Endothelial cell of hepatic sinusoid (primary cell): ENCODE measurements around the gene CAPG.
"Not testable (repeated sequence)": the region's sequence is repeated elsewhere in the genome, so short reads cannot be mapped to it uniquely, and the experiment has no call there.

Experiments used
- in situ Hi-C: cut with HindIII; loops from 2 replicates; pipeline ENCODE4 v1.10.0; 2017; ENCODE audit warnings: low sequenced_read_pairs

CAPG gene

DNA sequence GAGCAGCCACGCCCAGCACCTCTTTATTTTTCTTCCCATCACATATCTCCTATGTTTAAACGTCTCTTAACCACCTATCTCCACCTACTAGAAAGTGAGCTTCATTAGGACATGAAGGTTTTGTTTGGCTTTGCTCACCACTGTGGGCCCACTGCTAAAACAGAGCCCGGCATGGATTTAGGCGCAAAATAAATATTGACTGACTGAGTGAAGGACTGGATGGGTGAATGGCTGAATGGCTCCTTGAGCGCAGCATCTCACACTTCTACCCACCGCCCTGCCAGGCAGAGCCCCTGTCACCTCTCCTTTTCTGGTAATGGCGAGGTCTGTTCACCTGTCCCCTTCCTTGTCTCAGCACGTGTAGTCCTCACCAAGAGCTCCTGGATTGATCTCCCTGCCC is 10.1 kb downstream of the CAPG start:
- in situ Hi-C loops: no loop called here

DNA sequence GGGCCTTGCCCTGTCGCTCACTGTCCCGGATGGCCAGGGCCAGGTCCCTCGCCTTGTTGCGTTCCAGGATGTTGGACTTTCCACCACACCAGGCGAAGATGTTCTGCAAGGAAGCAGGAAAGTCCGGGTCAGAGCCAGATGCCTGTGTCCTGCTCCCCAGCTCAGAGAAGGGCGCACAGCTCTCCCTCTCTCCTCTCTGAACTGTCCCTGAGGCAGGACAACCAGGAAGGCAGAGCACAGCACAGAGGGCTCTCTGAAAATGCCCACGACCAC is 11.0 kb downstream of the CAPG start:
- in situ Hi-C loops: no loop called here

DNA sequence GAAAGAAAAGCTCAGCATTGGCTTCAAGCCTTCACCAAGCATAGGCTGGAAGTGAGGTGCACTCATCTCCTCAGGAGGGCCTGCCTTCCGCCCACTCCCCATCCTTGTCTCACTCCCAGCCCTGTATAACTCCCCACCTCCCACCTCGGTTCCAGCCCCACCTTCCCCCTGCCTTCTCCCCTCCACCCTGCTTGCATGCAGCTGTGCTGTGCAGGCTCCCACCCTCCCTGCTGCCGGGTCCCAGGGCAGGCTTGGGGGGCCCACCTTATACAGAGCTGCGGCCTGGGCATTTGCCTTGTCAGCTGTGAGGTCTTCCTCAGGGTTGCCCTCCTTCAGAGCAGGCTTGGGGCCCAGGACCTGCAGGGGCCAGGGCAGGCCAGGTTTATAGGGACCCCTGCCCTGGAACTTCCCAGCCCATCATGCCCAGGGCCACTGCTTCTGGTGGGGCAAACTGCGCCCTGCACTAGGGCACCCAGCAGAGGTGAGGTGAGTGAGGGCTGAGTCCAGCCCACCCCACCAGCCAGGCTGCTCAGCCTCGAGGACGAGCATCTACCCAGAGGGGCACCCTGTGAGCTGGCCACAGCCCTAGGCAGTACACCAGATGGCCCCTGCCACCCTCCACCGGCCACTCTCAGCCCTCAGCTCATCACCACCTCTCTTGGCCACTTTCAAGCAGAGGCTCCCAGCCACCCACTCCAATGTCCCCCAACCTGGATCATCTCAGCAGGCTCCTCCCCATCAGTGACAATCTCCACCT is 11.6 kb downstream of the CAPG start:
- in situ Hi-C loops: no loop called here

DNA sequence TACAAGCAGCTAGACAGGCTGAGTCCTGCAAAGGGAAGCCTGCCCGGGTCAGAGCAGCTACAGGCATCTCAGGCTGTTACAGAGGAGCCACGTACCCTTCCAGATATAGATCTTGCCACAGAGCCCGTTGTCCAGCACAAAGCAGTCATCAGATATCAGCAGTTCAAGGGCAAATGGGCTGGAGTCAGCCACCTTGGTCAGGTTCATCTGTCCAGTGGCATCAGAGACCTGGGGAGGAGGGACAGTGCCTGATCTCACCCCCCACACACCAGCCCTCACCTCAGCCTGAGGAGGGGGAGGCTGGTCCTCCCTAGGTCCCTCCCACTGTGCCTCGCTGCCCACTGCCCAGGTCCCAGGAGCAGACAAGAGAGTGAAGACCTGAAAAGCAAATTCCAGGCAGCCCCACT is 12.2 kb downstream of the CAPG start:
- in situ Hi-C loops: no loop called here

DNA sequence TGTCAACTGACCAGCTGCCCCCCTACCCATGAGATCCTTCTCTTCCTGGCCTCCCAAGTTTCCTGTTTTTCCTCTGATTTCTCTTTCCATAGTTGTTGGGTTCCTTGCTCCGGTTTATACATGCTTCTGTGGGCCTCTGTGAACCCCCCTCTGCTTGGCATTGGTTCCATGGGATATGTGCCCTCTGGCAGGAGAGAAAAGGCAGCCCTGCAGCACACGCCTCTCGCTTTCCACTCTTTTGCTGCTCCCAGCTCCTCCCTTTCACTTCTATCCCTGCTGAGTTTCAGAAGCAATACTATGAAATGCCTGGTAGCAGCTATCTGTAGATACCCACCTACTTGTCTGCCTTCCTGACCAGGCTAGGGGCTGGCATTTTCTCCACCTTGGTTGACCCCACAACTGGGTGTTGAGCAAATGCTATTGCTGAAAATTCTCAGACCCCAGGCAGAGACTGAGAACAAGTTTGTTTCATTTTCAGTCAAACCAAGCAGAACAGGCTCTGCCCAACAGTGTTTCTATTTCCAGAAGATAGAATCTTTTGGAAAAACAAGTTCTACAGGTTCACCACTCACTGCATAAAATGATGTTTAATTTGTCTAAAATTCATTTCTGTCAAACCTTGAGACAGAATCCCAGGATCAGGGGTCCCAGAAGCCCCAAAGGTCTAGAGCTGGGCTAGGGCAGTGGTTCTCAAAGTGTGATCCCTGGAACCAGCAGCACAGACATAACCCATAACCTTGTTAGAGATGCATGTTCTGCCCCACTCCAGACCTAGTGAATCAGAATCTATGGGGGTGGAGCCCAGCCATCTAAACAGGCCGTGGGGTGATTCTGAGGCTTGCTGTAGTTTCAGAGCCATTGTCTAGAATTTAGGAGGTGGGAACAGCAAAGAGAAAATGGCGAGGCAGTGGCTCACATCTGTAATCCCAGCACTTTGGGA is 13.4 kb downstream of the CAPG start:
- in situ Hi-C loops: no loop called here

- in situ Hi-C loops: no loop called here
Observed at GRCh38 chr2:85395912-85396475, 14.2 kb downstream of the CAPG start.

DNA sequence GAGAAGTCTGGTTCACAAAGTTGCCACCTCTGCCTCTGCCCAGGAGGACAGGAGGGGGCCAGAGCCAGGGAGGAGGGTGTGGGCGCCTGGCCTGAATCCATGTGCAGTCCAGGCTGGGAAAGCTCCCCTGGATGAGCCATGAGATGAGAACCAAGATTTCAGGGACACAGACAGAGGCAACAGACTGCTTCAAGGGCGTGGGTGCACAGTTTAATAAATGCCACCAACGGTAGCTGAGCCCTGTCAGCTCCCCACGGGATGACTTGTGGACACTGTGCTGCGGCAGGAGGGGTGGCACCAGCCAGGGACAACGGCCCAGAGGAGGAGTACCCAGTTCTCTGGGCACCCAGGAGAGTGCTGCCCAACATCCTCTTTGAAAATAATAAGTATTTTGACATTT is 15.2 kb downstream of the CAPG start:
- in situ Hi-C loops: no loop called here

- in situ Hi-C loops: no loop called here
Observed at GRCh38 chr2:85394261-85394681, 15.9 kb downstream of the CAPG start.

GRCh38 chr2:85393836-85394235 is 16.3 kb downstream of the CAPG start:
- in situ Hi-C loops: no loop called here

- in situ Hi-C loops: no loop called here
Observed at GRCh38 chr2:85390941-85391669, 19.1 kb downstream of the CAPG start.

GRCh38 chr2:85388878-85389538 is 21.2 kb downstream of the CAPG start:
- in situ Hi-C loops: no loop called here

- in situ Hi-C loops: no loop called here
Observed at GRCh38 chr2:85387754-85388153, 22.4 kb downstream of the CAPG start.

DNA sequence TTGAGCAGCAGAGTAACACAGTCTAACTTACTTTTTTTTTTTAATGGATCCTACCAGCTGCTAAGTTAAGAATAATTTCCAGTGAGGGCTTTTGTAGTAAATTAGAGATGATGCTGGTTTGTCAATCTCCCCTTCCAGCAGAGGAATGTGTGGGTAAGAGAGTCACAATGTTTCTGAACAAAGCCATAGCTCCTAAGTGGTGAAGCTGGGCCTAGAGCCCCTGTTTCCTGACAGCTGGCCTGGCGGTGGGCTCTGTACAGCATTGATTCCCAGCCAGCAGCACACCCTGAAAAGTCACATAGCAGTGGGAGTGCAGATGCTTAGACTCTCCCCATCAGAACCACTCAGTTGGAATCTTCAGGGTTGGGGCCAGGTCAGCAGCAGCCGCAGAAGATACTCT is 24.4 kb downstream of the CAPG start:
- in situ Hi-C loops: no loop called here

DNA sequence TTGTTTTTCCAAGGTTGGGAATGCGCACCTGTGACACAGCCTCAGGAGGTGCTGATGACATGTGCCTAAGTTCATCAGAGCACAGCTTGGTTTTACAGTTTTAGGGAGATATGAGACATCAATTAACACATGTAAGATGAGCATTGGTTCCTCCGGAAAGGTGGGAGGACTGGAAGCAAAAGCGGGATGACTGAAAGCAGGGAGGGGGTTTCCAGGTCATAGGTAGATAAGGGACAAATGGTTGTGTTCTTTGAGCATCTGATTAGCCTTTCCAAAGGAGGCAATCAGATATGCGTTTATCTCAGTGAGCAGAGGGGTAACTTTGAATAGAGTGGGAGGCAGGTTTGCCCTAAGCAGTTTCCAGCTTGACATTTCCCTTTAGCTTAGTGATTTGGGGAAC is 26.3 kb downstream of the CAPG start:
- in situ Hi-C loops: no loop called here

DNA sequence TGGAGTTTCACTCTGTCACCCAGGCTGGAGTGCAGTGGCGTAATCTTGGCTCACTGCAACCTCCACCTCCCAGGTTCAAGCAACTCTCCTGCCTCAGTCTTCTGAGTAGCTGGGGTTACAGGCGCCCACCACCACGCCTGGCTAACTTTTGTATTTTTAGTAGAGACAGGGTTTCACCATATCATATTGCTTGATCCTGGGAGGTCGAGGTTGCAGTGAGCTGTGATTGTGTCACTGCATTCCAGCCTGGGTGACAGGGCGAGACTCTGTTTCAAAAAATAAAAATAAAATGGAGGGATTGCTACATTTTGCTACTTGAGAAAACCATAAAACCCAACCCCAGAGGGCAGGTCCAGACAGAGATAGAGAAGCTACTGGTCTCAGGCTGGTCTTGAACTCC is 27.0 kb downstream of the CAPG start:
- in situ Hi-C loops: not testable (repeated sequence)

GRCh38 chr2:85380048-85380447 is 30.1 kb downstream of the CAPG start:
- in situ Hi-C loops: no loop called here

DNA sequence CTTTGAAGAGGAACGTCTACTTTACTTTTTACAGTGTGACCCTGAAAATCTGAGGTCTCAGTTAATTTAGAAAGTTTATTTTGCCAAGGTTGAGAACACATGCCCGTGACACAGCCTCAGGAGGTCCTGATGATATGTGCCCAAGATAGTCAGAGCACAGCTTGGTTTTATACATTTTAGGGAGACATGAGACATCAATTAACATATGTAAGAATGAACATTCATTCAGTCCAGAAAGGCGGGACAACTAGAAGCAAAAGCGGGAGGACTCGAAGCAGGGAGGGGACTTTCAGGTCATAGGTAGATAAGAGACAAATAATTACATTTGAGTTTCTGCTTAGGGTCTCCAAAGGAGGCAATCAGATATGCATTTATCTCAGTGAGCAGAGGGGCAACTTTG is 31.9 kb downstream of the CAPG start:
- in situ Hi-C loops: no loop called here

DNA sequence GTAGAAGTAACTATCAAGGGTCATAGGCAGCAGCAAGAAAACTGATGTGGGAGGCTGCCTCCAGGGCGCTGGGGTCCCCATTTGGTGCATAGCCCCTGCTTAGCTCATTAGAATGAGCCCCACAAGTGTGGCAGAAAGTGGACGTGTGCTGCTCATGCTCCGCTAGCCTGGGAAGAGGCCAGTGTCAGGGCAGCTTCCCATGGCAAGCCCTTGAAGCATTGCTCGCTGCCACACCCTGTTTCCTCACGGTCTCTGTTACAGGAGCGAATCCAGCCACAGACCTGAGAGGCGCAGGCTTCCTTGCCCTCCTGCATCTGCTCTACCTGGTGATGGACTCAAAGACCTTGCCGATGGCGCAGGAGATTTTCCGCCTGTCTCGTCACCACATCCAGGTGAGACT is 33.1 kb downstream of the CAPG start:
- in situ Hi-C loops: no loop called here

DNA sequence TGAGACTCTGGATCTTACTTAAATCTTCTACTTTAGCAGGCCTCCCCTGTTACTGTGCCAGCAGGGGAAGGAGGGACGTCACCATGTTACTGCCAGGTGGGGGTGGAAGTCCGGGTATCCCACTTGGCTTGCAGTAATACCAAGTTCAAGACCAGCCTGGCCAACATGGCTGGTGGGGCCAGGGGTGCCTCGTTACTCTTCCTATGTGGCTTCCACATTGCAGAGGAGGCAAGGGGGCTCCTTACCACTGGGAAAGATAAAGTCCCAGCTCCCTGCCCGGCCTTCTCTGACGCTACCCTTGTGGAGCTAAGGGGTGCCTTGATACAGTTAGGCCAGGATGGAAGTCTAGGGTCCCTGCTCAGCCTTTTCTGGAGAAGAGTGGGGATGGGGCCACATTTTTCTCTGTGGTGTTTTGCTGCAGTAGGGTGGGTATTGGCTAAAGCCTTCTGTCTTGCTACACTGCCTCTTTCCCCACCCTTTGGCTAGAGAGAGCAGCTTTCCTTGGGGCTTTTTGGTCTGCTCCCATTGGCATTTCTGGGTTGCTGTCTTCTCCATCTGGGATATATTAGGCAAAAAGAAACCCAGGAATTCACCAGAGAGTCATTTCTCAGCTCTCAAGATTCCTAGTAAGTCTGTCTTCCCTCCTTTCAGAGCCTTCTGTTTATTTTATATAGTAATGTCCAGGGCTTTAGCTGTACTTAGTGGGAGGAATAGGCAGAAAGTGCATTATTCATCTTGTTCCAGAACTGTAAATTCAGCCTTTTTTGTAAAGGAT is 33.7 kb downstream of the CAPG start:
- in situ Hi-C loops: no loop called here

DNA sequence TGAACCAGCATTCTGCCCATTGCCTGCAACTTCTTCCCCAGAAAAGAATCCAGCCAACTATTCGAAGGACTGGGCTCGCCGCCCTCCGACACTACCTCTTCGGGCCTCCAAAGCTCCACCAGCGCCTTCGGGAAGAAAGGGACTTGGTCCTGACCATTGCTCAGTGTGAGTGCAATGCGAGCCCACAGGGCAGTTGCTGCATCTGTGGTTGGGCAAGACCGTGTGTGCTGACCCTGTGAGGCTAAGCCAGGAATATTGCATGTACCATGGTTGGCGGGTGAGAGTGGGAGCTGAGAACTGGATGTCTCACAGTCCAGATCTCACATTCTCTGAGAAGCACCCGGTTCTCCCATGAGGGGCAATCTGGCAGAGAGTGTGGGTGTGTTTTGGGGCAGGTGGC is 39.1 kb downstream of the CAPG start:
- in situ Hi-C loops: no loop called here
